H1 (cell line): ENCODE data around the gene GPR160. TPM values are rescaled to one million over a fixed set of nuclear protein-coding genes. Genes with fewer than 3 reads are reported as not detected.

Experiments used
- CTCF ChIA-PET: fragments of 300-600 bp; sonication (Branson Sonifier 250); formaldehyde crosslinking; loops from one replicate; lab custom pipeline; 2021; ENCODE audit not compliant: partially characterized antibody; lab: Charles Lee
- POLR2A ChIA-PET: fragments of 300-600 bp; sonication (Branson Sonifier 250); formaldehyde crosslinking; loops from one replicate; lab custom pipeline; 2021; ENCODE audit warnings: inconsistent platforms; ENCODE audit not compliant: partially characterized antibody; lab: Charles Lee
- DNase-seq, 2 experiments: peaks; one replicate each; pipeline versions ENCODE4 v3.0.0 to v3.0.0-alpha.2; 2010 to 2022; ENCODE audit warnings: low spot score in 2 of 2, low read depth in 1 of 2, mixed read lengths in 1 of 2
- FAIRE-seq: peaks from 2 replicates; lab custom pipeline; 2011; peaks lifted over from hg19 to GRCh38; lab: Jason Lieb, UNC
- H2AFZ ChIP-seq: 2 replicates; pipeline ENCODE4 v1.8.1; 2012; ENCODE audit warnings: low read length, inconsistent platforms
- H2AK5ac ChIP-seq: 2 replicates; pipeline ENCODE4 v1.6.1; 2013; ENCODE audit warnings: low read depth, low read length
- H2BK120ac ChIP-seq: replicated peaks from 2 replicates; pipeline ENCODE3; 2013; ENCODE audit warnings: low read depth, low read length, inconsistent platforms
- H2BK12ac ChIP-seq: 2 replicates; pipeline ENCODE4 v1.6.1; 2013; ENCODE audit warnings: low read depth, low read length
- H2BK15ac ChIP-seq: 2 replicates; pipeline ENCODE4 v1.6.1; 2013; ENCODE audit warnings: low read length
- H2BK20ac ChIP-seq: 2 replicates; pipeline ENCODE4 v1.6.1; 2013; ENCODE audit warnings: low read length
- H2BK5ac ChIP-seq: 2 replicates; pipeline ENCODE4 v1.6.1; 2013; ENCODE audit warnings: low read depth, low read length
- H3K14ac ChIP-seq: 2 replicates; pipeline ENCODE4 v1.6.1; 2013; ENCODE audit warnings: inconsistent platforms; ENCODE audit not compliant: insufficient read length
- H3K18ac ChIP-seq: 2 replicates; pipeline ENCODE4 v1.6.1; 2013; ENCODE audit warnings: low read length; ENCODE audit errors: extremely low read depth
- H3K23ac ChIP-seq: 2 replicates; pipeline ENCODE4 v1.6.1; 2013; ENCODE audit warnings: inconsistent platforms; ENCODE audit not compliant: insufficient read length
- H3K23me2 ChIP-seq: 2 replicates; pipeline ENCODE4 v1.6.1; 2013; ENCODE audit warnings: low read depth, low read length
- H3K27ac ChIP-seq: 2 replicates; pipeline ENCODE4 v1.6.1; 2011; ENCODE audit warnings: low read depth, low read length, inconsistent platforms
- H3K27me3 ChIP-seq, 4 experiments: replicated peaks in 1 of 4; 1 replicate in 1 of 4; 2 replicates in 3 of 4; pipeline versions ENCODE4 v1.6.1 to v1.8.1; 2011 to 2013; ENCODE audit warnings: low read length in 3 of 4, mild to moderate bottlenecking in 3 of 4, inconsistent platforms in 2 of 4, mixed read lengths in 2 of 4, moderate library complexity in 1 of 4; ENCODE audit not compliant: control insufficient read depth in 3 of 4, insufficient read depth in 3 of 4; ENCODE audit errors: extremely low read depth in 1 of 4
- H3K36me3 ChIP-seq, 4 experiments: 2 replicates each; pipeline versions ENCODE4 v1.6.1 to v1.8.1; 2011 to 2013; ENCODE audit warnings: mild to moderate bottlenecking in 4 of 4, low read length in 3 of 4, moderate library complexity in 2 of 4, control low read depth in 1 of 4, inconsistent platforms in 1 of 4; ENCODE audit not compliant: insufficient read depth in 4 of 4, control insufficient read depth in 2 of 4
- H3K4ac ChIP-seq: replicated peaks from 2 replicates; pipeline ENCODE3; 2013; ENCODE audit warnings: low read length, low read depth, mixed read lengths, inconsistent platforms; ENCODE audit not compliant: insufficient read length
- H3K4me1 ChIP-seq, 4 experiments: replicated peaks in 1 of 4; 1 replicate in 1 of 4; 2 replicates in 3 of 4; pipeline versions ENCODE4 v1.6.1 to v1.8.1; 2011 to 2013; ENCODE audit warnings: low read length in 3 of 4, inconsistent platforms in 2 of 4, mixed read lengths in 1 of 4; ENCODE audit not compliant: insufficient read depth in 4 of 4, control insufficient read depth in 3 of 4
- H3K4me2 ChIP-seq, 2 experiments: 2 replicates each; pipeline versions ENCODE4 v1.6.1 to v1.8.1; 2011 to 2013; ENCODE audit warnings: low read depth in 2 of 2, low read length in 2 of 2, control low read depth in 1 of 2, inconsistent platforms in 1 of 2, mild to moderate bottlenecking in 1 of 2; ENCODE audit not compliant: insufficient read depth in 1 of 2
- H3K4me3 ChIP-seq, 4 experiments: fragments of 200-600, 300-600 bp in 1 of 4; sonication (generic), shearing (Covaris generic), sonication (Bioruptor Twin) in 1 of 4; 2 replicates each; pipeline versions ENCODE4 v1.5.1 to v1.8.1; 2011 to 2016; ENCODE audit warnings: low read length in 4 of 4, low read depth in 3 of 4, control low read depth in 2 of 4, inconsistent platforms in 2 of 4, mild to moderate bottlenecking in 2 of 4, mixed read lengths in 1 of 4, moderate library complexity in 1 of 4; ENCODE audit not compliant: insufficient read depth in 2 of 4; ENCODE audit errors: extremely low read depth in 1 of 4
- H3K56ac ChIP-seq: replicated peaks from 2 replicates; pipeline ENCODE3; 2013; ENCODE audit warnings: low read depth, mild to moderate bottlenecking, mixed read lengths, low read length, inconsistent platforms; ENCODE audit not compliant: insufficient read length
- H3K79me1 ChIP-seq: 2 replicates; pipeline ENCODE4 v1.6.1; 2013; ENCODE audit warnings: low read depth, low read length, control low read depth
- H3K79me2 ChIP-seq, 2 experiments: 2 replicates each; pipeline versions ENCODE4 v1.6.1 to v1.8.1; 2012 to 2013; ENCODE audit warnings: low read length in 2 of 2, mild to moderate bottlenecking in 2 of 2, inconsistent platforms in 1 of 2; ENCODE audit not compliant: insufficient read depth in 2 of 2, control insufficient read depth in 1 of 2
- H3K9ac ChIP-seq, 4 experiments: replicated peaks in 1 of 4; 1 replicate in 1 of 4; 2 replicates in 3 of 4; pipeline versions ENCODE4 v1.6.1 to v1.8.1; 2011 to 2013; ENCODE audit warnings: low read depth in 3 of 4, low read length in 3 of 4, control low read depth in 2 of 4, mild to moderate bottlenecking in 2 of 4, moderate library complexity in 2 of 4, inconsistent platforms in 1 of 4; ENCODE audit errors: extremely low read depth in 1 of 4
- H3K9me3 ChIP-seq, 2 experiments: 2 replicates each; pipeline versions ENCODE4 v1.6.1 to v1.8.1; 2012 to 2013; ENCODE audit warnings: mild to moderate bottlenecking in 2 of 2, moderate library complexity in 2 of 2, control low read depth in 1 of 2, inconsistent platforms in 1 of 2, low read depth in 1 of 2, low read length in 1 of 2, mixed read lengths in 1 of 2; ENCODE audit not compliant: insufficient read depth in 2 of 2
- H4K20me1 ChIP-seq, 2 experiments: replicated peaks in 1 of 2; 2 replicates each; pipeline versions ENCODE3 to v1.8.1; 2011 to 2013; ENCODE audit warnings: inconsistent platforms in 2 of 2, low read length in 2 of 2, mild to moderate bottlenecking in 1 of 2; ENCODE audit not compliant: insufficient read depth in 2 of 2, control insufficient read depth in 1 of 2
- H4K5ac ChIP-seq: 2 replicates; pipeline ENCODE4 v1.6.1; 2013; ENCODE audit warnings: low read length, low read depth, mixed read lengths, inconsistent platforms; ENCODE audit not compliant: insufficient read length
- H4K8ac ChIP-seq: 2 replicates; pipeline ENCODE4 v1.8.0; 2013; ENCODE audit warnings: mild to moderate bottlenecking, moderate library complexity, low read length, inconsistent platforms; ENCODE audit not compliant: insufficient read depth; ENCODE audit errors: extremely low read depth
- H4K91ac ChIP-seq: replicated peaks from 2 replicates; pipeline ENCODE3; 2013; ENCODE audit warnings: low read length, mixed read lengths, inconsistent platforms; ENCODE audit not compliant: insufficient read length
- CBX5 ChIP-seq: fragments of 300-800, 300-1000 bp; sonication (generic); IDR thresholded peaks from 2 replicates; pipeline ENCODE4 v1.7.1; 2016; ENCODE audit warnings: antibody characterized with exemption, low read length, low read depth
- CHD2 ChIP-seq: IDR thresholded peaks from 2 replicates; pipeline ENCODE4 v1.6.1; 2012; ENCODE audit warnings: low read length, improper control_type of control experiment
- EZH2 ChIP-seq: fragments of 200-600 bp; sonication (generic); IDR thresholded peaks from 2 replicates; pipeline ENCODE4 v1.7.1; 2012; ENCODE audit warnings: low read depth, mild to moderate bottlenecking, moderate library complexity, low read length, inconsistent platforms; ENCODE audit not compliant: severe bottlenecking
- KDM4A ChIP-seq: IDR thresholded peaks from one replicate; pipeline ENCODE4 v1.7.1; 2012; ENCODE audit warnings: low read depth, mild to moderate bottlenecking, moderate library complexity, low read length, inconsistent platforms; ENCODE audit not compliant: severe bottlenecking
- NANOG ChIP-seq: IDR thresholded peaks from 2 replicates; pipeline ENCODE4 v1.6.1; 2011; ENCODE audit warnings: low read length, low read depth, mild to moderate bottlenecking, inconsistent platforms; ENCODE audit not compliant: insufficient read depth, poor library complexity, severe bottlenecking
- RNF2 ChIP-seq: fragments of 200-900, 300-1000 bp; sonication (generic); IDR thresholded peaks from 2 replicates; pipeline ENCODE4 v1.7.1; 2016; ENCODE audit warnings: borderline replicate concordance, low read depth, mild to moderate bottlenecking, antibody characterized with exemption, low read length; ENCODE audit not compliant: poor library complexity, severe bottlenecking; ENCODE audit errors: missing control alignments
- WGBS, 2 experiments: shearing (Covaris generic) in 1 of 2; methylation state at CpG; one replicate each; pipeline versions ENCODE4 v1.1.6 to v1.1.7; 2013 to 2015; ENCODE audit warnings: low lambda C conversion rate in 2 of 2, mixed read lengths in 2 of 2, inconsistent platforms in 1 of 2, low coverage in 1 of 2, missing lambda C conversion rate in 1 of 2; ENCODE audit not compliant: insufficient replicate concordance in 2 of 2, insufficient coverage in 1 of 2, insufficient read length in 1 of 2; ENCODE audit errors: extremely low coverage in 1 of 2, missing lambda C conversion rate in 1 of 2; 5-methylcytosine and 5-hydroxymethylcytosine counted together
- polyA plus RNA-seq, 7 experiments: library from polyadenylated mRNA; depleted of rRNA in 3 of 7; stranded (reverse) in 5 of 7; unstranded in 2 of 7; fragments of >200 nt in 5 of 7; fragments of 200-250 nt in 2 of 7; gene quantifications; 1 replicate in 5 of 7; 2 replicates in 1 of 7; 4 replicates in 1 of 7; pipeline versions ENCODE4 v1.2.1 to v1.2.3, GENCODE V29; 2011 to 2013; ENCODE audit warnings: missing spikeins in 2 of 7, mixed read lengths in 2 of 7
- total RNA-seq: library from RNA; stranded (reverse); fragmentation: NEBNext Ultra II Directional; extraction: Animal tissue kit (Norgen Biotek cat#: 25700); gene quantifications from 2 replicates; pipeline ENCODE4 v1.2.1, GENCODE V29; 2021

The GPR160 gene
- total and polyA plus RNA-seq, 2 of the 8 experiments (the other 6 are each of a cell fraction or from before 2014, with no cell fraction given), result 14.3 to 16.6 TPM

GRCh38 chr3:170083343-170083742, 45.5 kb downstream of the GPR160 start:
- H3K56ac ChIP-seq, result no peak overlapping the region
- H2AK5ac ChIP-seq, result no peak overlapping the region
- H3K4me3 ChIP-seq, result no peak overlapping the region
- H2AFZ ChIP-seq, result no peak overlapping the region
- no peak overlapping the region for H4K8ac ChIP-seq
- H3K27me3 ChIP-seq, result no peaks in the 10 kb centered on the region
- POLR2A ChIA-PET, result no interaction called here
- H3K4ac ChIP-seq, result no peak overlapping the region
- 95% methylated on average over 1 of the region's 1 CpG; no CpG with 5 or more reads in 1 of the 2 experiments for WGBS, 2 experiments
- H3K36me3 ChIP-seq, result peaks cover 0 to 19% (median 7%) of the 10 kb centered on the region in 4 experiments; a peak in 2 of 8 replicates
- H3K4me2 ChIP-seq, result no peak overlapping the region
- H4K20me1 ChIP-seq, result no peaks in the 10 kb centered on the region
- no peak overlapping the region for H2BK20ac ChIP-seq
- no peak overlapping the region for H2BK15ac ChIP-seq
- no peaks in the 10 kb centered on the region for H3K79me1 ChIP-seq
- no peaks in the 10 kb centered on the region for H3K23me2 ChIP-seq
- no peak overlapping the region for H3K23ac ChIP-seq
- FAIRE-seq (no peak), DNase-seq (no peak)
- no peak overlapping the region for H4K5ac ChIP-seq
- no peaks in the 10 kb centered on the region for H3K79me2 ChIP-seq
- no peak overlapping the region for H3K27ac ChIP-seq
- no peaks in the 10 kb centered on the region for H3K9me3 ChIP-seq
- peaks cover 0 to 2% (median 0%) of the 10 kb centered on the region in 4 experiments; a peak in 1 of 7 replicates for H3K4me1 ChIP-seq
- H4K91ac ChIP-seq, result no peak overlapping the region
- H2BK5ac ChIP-seq, result no peak overlapping the region
- H3K18ac ChIP-seq, result no peak overlapping the region
- H2BK120ac ChIP-seq, result no peak overlapping the region
- H3K14ac ChIP-seq, result no peak overlapping the region
- H2BK12ac ChIP-seq, result no peak overlapping the region
- CTCF ChIA-PET, result interaction anchor here (0.5 kb wide), 1 partner anchor 34 kb away, joined by 3 read pairs; no protein-coding TSS in a partner anchor
- H3K9ac ChIP-seq, result no peak overlapping the region
- TF ChIP-seq NANOG, result no peak
- no peak for TF ChIP-seq CHD2
- no peak for TF ChIP-seq KDM4A
- no peak for TF ChIP-seq RNF2
- TF ChIP-seq EZH2, result no peak
- TF ChIP-seq CBX5, result no peak
